Heart left ventricle (tissue), 13 donors: ENCODE data around the gene ERCC4.

Experiments used
- POLR2A ChIP-seq, 2 donors: fragments of 450-650 bp; IDR thresholded peaks; one replicate each; pipeline ENCODE4 v1.6.1; 2017; ENCODE audit warnings: antibody characterized with exemption in 2 of 2, mild to moderate bottlenecking in 2 of 2, moderate library complexity in 2 of 2
- TF ChIP-seq, protein P1 (sequence below), 12 donors: fragments of 200-600 bp; sonication (generic) in 4 of 12; IDR thresholded peaks; one replicate each; pipeline versions ENCODE4 v1.5.0 to v1.8.0; 2018 to 2022; ENCODE audit warnings: antibody characterized with exemption in 12 of 12, mild to moderate bottlenecking in 5 of 12
- donor health status: ischemic (EF 13 %, LVEDD 7.1; RV severe dilation, severe dysfunction).
- donor health status: DM: no; HTN: yes; CAD: no.
- donor health status: DM: no; HTN: no; CAD: no.
- donor health status: ischemic (EF 25% LVEDD 6.9; RV normal size, moderate dysfunction).
- donor health status: ischemic (EF 25% LVEDD 5.7; RV mildly dilated, moderate dysfunction).
- donor health status: ischemic (EF 35%, LVEDD 5.7; RV mildly dilated, moderate dysfunction).
- donor health status: nonischemic (EF 11% LVEDD 7.7; RV severe dilation, severe dysfunction).
- donor health status: DM: yes; HTN: yes; CAD: no.
- donor health status: PGD.
- donor health status: ischemic (EF 29% LVEDD 5.4; RV normal size, mild dysfunction).
- donor health status: nonischemic (EF 23%, LVEDD 6.1; RV moderate dilation, normal function).

DNA sequence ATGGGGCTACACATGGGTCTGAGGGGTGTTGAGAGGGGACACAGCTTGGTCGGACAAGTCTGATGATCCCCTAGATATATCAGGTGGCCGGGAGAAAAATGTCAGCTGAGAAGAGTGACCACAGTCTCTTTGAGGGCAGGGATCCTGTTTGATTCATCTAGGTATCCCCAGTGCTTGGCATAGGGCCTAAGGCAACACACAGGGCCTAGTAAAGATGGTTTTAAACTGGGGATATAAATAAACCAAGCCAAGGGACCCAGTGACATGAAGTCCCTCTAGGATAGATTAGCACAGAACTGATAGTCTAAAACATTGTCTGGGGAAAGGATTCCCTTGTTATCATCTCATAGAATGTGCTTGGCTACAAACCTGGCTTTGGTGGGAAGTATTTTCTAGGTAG lies 1.4 kb downstream of the ERCC4 start:
- TF ChIP-seq, protein P1, sequence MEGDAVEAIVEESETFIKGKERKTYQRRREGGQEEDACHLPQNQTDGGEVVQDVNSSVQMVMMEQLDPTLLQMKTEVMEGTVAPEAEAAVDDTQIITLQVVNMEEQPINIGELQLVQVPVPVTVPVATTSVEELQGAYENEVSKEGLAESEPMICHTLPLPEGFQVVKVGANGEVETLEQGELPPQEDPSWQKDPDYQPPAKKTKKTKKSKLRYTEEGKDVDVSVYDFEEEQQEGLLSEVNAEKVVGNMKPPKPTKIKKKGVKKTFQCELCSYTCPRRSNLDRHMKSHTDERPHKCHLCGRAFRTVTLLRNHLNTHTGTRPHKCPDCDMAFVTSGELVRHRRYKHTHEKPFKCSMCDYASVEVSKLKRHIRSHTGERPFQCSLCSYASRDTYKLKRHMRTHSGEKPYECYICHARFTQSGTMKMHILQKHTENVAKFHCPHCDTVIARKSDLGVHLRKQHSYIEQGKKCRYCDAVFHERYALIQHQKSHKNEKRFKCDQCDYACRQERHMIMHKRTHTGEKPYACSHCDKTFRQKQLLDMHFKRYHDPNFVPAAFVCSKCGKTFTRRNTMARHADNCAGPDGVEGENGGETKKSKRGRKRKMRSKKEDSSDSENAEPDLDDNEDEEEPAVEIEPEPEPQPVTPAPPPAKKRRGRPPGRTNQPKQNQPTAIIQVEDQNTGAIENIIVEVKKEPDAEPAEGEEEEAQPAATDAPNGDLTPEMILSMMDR (IDR thresholded peaks at IDR 0.05) = no peak
- no peak for TF ChIP-seq POLR2A (IDR thresholded peaks at IDR 0.05)
